K562 (cell line): Measurements from ENCODE around the gene TMEM95. TPM values are rescaled to one million over a fixed set of nuclear protein-coding genes. Genes with fewer than 3 reads are reported as not detected.

Experiments
- MCM2 ChIP-seq: fragments of 450-650 bp; IDR thresholded peaks from 2 replicates; pipeline ENCODE4 v1.6.1; 2017; ENCODE audit warnings: low read depth, mild to moderate bottlenecking
- MTA3 ChIP-seq: fragments of 450-650 bp; formaldehyde crosslinking; IDR thresholded peaks from 2 replicates; pipeline ENCODE4 v1.6.1; 2017; ENCODE audit warnings: mild to moderate bottlenecking, borderline replicate concordance
- RBM15 ChIP-seq: fragments of 200-400 bp; formaldehyde crosslinking; IDR thresholded peaks from 2 replicates; pipeline ENCODE4 v1.6.1; 2018; ENCODE audit warnings: mild to moderate bottlenecking, low read length, moderate library complexity; ENCODE audit not compliant: insufficient read depth
- polyA plus RNA-seq, 8 experiments: library from polyadenylated mRNA; depleted of rRNA in 4 of 8; stranded (reverse) in 5 of 8; unstranded in 3 of 8; fragments of >200 nt; fragmentation: Nextera tagmentation in 2 of 8; fragmentation: Illumina TruSeq in 1 of 8; extraction: Ambion mirVana in 2 of 8; extraction: Trizol in 1 of 8; gene quantifications; 2 replicates each; pipeline versions ENCODE4 v1.2.1 to v1.2.3, GENCODE V29; 2011 to 2014; ENCODE audit warnings: inconsistent platforms in 1 of 8, missing spikeins in 1 of 8
- total RNA-seq, 7 experiments: library from RNA; depleted of rRNA in 6 of 7; stranded (reverse); fragments of >200 nt in 6 of 7; fragmentation: Illumina TruSeq in 2 of 7; extraction: Trizol in 2 of 7; gene quantifications; 2 replicates each; pipeline versions ENCODE4 v1.2.1 to v1.2.3, GENCODE V29; 2011 to 2021; ENCODE audit warnings: low replicate concordance in 1 of 7
- TF ChIP-seq, protein P1 (sequence below), 2 experiments: fragments of 450-650 bp; IDR thresholded peaks; 2 replicates each; pipeline ENCODE4 v1.6.1; 2016; ENCODE audit warnings: mild to moderate bottlenecking in 2 of 2, borderline replicate concordance in 1 of 2, low read depth in 1 of 2, moderate library complexity in 1 of 2
- TF ChIP-seq, protein P2 (sequence below), 2 experiments: IDR thresholded peaks; 2 replicates each; pipeline ENCODE4 v1.6.1; 2012; ENCODE audit warnings: improper control_type of control experiment in 2 of 2, low read depth in 2 of 2, low read length in 2 of 2, borderline replicate concordance in 1 of 2

Gene TMEM95
- total and polyA plus RNA-seq, 9 of the 15 experiments (the other 6 are each of a cell fraction or from before 2014, with no cell fraction given), result not detected

DNA sequence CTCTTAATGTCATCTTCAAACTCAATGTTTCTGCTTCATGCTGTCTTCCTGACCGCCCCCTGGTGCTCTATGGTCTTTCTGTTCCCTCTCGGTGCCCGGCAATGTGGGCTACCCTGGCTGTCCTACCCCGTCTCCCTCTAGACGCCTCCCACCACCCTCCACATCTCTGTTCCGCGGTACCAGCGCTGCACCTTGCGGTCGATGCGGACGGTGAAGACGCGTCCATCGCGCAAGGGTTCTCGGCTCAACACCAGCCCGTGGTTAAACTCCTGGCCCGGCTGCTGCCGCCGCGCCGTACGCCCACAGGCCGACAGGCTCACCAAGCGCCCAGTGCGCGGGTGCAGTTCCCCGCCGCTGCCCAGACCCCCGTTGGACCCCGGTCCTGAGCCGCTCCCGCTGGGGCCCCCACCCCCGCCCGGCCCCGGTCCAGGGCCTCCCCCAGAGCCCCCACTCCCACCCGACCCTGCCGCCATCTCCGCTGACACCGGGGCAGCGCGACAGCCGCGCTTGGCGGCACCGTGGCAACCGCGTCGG is 26.0 kb upstream of the TMEM95 start, which contains the start of gene NEURL4 (continued):
- TF ChIP-seq, protein P1, sequence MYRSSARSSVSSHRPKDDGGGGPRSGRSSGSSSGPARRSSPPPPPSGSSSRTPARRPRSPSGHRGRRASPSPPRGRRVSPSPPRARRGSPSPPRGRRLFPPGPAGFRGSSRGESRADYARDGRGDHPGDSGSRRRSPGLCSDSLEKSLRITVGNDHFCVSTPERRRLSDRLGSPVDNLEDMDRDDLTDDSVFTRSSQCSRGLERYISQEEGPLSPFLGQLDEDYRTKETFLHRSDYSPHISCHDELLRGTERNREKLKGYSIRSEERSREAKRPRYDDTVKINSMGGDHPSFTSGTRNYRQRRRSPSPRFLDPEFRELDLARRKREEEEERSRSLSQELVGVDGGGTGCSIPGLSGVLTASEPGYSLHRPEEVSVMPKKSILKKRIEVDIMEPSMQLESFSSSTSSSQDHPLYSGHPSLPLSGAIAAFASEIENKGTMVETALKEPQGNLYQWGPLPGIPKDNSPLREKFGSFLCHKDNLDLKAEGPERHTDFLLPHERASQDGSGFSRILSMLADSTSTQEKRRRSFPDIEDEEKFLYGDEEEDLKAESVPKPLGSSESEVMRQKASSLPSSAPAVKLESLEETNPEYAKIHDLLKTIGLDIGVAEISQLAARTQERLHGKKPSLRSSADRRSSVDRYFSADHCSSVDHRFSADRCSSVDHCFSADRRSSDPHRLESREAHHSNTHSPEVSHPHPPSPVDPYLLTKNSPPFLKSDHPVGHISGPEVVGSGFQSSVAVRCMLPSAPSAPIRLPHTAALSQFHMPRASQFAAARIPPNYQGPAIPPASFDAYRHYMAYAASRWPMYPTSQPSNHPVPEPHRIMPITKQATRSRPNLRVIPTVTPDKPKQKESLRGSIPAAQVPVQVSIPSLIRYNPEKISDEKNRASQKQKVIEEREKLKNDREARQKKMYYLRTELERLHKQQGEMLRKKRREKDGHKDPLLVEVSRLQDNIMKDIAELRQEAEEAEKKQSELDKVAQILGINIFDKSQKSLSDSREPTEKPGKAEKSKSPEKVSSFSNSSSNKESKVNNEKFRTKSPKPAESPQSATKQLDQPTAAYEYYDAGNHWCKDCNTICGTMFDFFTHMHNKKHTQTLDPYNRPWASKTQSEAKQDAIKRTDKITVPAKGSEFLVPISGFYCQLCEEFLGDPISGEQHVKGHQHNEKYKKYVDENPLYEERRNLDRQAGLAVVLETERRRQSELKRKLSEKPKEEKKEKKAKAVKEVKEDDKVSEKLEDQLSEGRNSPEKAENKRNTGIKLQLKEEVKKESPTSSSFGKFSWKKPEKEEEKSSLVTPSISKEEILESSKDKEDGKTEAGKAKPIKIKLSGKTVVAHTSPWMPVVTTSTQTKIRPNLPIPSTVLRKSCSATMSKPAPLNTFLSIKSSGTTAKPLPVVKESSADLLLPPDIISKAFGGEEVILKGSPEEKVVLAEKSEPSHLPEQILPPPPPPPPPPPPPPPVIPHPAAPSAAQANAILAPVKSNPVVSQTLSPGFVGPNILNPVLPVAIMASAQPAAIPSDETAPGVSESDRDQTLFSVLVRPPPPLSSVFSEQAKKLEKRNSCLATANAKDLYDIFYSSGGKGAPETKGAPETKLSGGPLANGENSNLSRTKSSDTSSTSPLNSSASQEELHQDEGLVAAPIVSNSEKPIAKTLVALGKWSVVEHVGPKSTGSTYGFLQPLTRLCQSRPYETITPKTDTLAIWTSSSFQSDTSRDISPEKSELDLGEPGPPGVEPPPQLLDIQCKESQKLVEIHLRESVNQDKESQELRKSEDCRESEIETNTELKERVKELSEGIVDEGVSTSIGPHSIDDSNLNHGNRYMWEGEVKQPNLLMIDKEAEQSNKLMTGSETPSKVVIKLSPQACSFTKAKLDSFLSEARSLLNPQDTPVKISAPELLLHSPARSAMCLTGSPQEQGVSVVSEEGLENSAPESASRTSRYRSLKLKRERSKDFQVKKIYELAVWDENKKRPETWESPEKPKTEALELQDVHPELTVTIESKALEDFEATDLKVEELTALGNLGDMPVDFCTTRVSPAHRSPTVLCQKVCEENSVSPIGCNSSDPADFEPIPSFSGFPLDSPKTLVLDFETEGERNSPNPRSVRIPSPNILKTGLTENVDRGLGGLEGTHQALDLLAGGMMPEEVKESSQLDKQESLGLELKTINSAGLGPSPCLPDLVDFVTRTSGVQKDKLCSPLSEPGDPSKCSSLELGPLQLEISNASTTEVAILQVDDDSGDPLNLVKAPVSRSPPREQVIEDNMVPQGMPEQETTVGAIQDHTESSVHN (IDR thresholded peaks at IDR 0.05; ENCODE audit: borderline replicate concordance in 1 of 2, low read depth in 1 of 2), result no peak
- TF ChIP-seq MTA3 (no peak), RBM15 (no peak), MCM2 (no peak)
- TF ChIP-seq, protein P2, sequence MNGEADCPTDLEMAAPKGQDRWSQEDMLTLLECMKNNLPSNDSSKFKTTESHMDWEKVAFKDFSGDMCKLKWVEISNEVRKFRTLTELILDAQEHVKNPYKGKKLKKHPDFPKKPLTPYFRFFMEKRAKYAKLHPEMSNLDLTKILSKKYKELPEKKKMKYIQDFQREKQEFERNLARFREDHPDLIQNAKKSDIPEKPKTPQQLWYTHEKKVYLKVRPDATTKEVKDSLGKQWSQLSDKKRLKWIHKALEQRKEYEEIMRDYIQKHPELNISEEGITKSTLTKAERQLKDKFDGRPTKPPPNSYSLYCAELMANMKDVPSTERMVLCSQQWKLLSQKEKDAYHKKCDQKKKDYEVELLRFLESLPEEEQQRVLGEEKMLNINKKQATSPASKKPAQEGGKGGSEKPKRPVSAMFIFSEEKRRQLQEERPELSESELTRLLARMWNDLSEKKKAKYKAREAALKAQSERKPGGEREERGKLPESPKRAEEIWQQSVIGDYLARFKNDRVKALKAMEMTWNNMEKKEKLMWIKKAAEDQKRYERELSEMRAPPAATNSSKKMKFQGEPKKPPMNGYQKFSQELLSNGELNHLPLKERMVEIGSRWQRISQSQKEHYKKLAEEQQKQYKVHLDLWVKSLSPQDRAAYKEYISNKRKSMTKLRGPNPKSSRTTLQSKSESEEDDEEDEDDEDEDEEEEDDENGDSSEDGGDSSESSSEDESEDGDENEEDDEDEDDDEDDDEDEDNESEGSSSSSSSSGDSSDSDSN (IDR thresholded peaks at IDR 0.05; ENCODE audit: borderline replicate concordance in 1 of 2, low read depth in 2 of 2, low read length in 2 of 2), result 0 out of 4 replicates have a peak, but pooled peaks of 1 of the 2 experiments have one; percentile 46
